GM19468 (cell line): Measurements from ENCODE around the gene NME4.

Experiments
- ATAC-seq: cut with Tn5 transposase; IDR thresholded peaks from one replicate; pipeline ENCODE4 v1.9.1; 2021; ENCODE audit warnings: mild to moderate bottlenecking, moderate library complexity, moderate number of reproducible peaks; ENCODE audit not compliant: unreplicated experiment; ENCODE audit errors: extremely low read depth

The NME4 gene

GRCh38 chr16:363110-363765 is 33.8 kb upstream of the NME4 start:
- ATAC-seq = no peak

DNA sequence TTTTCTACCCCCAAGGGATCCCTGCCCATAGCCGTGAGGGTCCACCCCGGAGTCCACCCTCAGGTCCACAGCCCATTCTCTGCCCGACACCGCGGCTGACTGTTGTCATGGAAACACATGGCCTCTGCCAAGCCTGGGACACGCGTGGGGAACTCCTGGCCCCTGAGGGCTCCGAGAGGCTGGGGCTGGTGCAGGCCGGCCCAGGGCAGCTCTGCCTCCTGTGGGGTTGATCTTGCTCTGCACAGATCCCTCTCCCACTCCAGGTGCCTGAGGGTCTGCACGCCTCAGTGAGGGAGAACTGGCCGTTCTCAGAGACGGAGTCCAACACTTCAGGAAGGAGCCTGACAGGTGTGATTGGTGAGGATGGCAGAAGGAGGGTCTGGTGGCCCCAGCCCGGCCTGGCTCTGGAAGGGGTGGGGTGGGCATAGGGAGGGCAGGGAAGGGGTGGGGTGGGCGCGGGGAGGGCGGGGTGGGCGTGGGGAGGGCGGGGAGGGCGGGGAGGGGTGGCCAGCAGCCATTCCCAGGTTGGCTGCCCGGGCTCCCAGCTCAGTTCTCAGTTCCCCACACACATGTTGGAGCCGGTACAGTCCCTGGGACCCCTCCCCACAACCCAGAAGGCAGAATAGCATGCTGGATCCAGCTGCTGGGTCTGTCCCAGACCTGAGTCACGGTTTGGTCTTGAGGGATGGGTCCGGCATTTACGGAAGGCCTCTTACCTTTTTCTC is 33.1 kb upstream of the NME4 start:
- no peak for ATAC-seq

DNA sequence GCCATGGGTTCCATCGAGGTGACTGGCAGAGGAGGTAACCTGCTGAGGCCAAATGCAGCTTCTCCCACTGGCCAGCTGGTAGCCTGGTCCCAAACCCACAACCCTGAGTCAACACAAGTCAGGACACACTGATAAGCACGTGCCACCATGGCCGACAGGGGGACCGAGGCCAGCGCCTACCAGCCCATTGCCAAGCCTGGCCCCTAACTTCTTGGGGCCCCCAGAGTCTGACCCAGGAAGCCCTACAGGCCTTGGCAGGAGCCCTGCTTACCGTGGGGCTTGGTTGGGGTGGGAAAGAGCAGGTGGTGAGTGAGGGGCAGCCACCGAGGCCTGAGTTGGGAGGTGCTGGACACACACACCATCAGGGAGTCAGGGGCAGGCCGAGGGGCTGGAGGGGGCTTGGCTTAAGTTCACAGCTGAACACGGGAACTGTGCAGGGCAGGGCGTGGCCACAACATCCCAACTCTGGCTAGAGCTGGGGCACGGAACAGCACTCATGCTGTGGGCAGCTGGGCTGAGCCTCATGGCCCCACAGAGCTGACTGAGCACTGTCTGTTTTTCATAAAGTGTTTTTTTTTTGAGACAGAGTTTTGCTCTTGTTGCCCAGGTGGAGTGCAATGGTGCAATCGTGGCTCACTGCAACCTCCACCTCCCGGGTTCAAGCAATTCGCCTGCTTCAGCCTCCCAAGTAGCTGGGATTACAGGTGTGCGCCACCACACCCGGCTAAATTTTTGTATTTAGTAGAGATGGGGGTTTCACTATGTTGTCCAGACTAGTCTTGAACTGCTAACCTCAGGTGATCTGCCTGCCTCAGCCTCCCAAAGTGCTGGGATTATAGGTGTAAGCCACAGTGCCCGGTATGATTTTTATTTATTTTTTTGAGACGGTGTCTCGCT is 32.2 kb upstream of the NME4 start:
- no peak for ATAC-seq

GRCh38 chr16:366476-366875 is 30.5 kb upstream of the NME4 start:
- ATAC-seq = no peak

DNA sequence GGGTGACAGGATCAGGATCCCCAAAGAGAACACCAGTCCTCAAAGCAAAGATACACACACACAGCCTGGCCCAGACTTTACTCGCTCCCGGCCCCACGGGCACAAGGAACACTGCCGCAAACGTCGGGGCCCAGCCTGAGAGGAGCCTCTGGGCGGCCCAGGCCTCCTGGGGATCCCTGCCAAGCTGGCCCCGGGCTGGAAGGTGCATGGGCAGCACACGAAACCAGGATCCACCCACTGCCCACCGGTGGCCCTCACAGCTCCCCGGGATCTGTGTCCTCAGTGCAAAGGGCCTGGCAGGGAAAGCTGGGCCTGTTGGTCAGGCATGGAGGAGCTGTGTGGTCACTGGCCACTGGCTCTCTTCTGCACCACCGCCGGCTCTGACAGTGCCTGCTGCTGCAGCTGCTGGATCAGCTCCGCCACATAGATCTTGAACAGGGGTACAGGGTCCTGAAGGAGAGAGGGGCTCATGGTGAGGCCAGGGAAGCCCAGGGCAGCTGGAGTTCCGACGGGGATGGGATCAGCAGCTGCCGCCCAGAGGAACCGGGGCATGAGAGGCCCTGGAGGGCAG is 29.6 kb upstream of the NME4 start:
- no peak for ATAC-seq

DNA sequence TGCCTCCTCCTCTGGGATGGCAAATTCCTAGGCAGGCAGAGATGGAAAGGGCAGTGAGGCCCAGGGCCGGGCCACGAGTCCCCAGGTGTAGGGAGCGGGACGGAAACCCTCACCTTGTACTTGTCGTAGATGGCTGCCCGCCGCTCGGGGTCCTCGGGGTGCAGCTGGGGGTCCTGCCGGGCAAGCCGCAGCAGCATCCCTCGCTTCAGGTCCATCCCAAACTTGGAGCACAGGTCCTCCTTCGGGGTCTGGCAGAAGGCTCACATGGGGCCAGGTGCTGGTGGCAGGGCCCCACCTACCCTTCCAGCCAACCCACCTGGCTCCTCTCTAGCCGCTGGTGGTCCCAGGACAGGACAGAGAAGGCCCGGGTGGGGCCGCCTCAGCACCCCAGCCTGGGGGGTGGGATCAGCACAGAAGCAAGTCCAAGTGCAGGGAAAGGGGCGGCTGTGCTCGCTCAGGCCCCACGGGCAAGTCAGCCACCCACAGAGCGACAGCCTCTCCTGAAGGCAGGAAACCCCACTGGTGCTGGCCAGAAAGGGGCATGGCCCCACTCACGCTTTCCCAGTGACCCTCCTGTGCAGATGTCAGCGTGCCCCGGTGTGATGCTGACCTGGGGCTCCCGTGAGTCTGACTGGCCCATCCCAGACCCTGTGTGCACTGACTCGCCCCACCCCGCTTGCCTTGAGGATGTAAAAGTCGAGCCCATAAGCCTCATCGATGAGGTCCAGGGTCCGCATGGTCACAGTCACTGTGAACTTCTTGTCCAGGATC is 28.4 kb upstream of the NME4 start:
- ATAC-seq = no peak

DNA sequence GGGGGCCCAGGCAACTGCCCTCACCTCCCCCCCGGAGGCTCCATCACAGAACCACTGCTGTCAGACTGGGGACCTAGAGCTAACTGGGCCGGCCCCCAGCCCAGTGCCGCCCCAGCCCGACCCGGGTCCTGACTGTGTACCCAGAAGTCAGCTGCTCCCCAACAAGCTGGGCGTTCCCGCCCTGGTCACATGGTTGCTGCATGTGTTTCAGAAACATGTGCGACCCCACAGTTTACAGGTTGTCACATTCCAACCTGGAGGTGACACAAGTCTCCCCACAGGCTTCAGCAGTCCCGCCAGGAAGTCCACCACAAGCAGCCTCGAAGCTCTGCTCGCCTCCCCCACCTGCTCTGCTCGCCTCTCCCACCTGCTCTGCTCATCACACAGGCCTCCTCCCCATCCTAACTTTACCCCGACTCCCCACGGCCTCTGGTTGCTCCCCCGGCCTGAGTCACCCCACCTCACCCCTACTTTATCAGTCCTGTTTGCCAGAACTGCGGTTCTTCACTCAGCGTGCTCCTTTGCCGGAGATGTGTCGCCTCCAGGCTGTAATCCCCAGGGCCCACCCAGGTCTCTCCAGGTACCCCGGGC is 27.6 kb upstream of the NME4 start:
- ATAC-seq = no peak

DNA sequence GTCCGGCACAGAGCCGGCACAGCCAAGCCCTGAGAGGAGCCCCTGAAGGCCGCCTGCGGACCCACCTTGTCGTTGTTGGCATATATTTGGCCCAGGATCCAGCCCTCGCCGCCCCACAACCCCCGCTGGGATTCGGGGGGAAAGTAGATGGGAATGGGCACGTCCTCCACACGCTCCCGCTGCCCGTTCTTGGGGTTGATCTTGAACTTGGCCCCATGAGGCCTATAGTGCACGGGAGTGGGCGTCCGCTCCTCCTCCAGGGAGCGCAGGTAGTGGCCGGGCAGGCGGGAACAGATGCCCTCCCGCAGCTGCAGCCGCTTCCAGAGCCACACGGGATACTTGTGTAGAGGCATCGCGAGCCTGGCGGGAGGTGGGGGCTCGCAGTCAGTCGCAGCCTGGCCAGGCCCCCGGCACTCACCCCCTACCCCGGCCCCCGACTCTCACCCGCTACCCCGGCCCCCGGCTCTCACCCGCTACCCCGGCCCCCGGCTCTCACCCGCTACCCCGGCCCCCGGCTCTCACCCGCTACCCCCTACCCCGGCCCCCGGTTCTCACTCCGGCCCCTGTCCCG is 27.0 kb upstream of the NME4 start:
- no peak for ATAC-seq

DNA sequence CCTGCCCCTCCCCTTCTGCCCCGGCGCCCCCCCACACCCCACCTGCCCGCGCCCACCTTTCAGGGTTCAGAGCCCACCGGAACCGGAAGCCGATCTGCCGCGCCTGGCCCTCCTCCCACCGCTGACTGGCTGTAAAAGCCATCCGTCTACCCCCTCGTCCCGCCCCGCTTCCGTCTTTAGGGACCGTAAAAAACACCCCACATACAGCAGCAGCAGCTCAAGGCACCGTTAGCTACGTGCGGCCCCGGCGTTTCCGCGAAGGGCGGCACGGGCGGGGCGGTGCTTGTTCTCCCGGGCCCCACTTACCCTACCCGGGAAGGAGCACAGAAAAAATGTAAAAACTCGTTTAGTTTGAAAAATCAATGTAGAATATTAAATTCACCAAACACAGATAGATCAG is 26.6 kb upstream of the NME4 start, which contains the start of gene MRPL28:
Gene MRPL28 (minus strand): TSS at position 96 of the 400 bp plus-strand sequence. CDS start 320 bp downstream, outside the sequence.
- no peak for ATAC-seq

DNA sequence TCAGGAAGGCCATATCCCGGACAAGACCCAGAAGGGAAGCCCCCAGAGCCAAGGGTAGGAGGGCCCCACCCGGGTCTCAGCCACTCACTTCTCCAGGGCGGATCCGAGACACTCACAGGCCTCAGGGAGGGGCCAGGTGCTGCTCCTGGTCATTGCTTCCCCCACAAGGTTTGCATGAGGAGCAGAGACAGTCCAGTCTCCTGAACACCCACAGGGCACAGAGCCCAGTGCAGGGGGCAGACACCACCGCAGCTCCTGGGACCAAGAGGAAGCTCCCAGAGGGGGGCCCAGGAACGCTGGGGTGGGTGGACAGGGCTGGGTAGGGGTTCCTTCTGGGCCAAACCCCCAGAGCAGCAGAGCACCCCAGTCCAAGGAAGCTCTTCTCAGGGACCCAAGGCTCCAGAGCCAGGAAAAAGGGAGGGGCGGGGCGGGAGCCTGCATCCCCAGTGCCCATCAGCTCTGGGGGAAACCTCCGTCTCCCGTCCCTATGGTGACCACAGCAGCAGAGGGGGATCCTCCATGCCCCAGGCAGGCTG is 26.0 kb upstream of the NME4 start:
- ATAC-seq = no peak

DNA sequence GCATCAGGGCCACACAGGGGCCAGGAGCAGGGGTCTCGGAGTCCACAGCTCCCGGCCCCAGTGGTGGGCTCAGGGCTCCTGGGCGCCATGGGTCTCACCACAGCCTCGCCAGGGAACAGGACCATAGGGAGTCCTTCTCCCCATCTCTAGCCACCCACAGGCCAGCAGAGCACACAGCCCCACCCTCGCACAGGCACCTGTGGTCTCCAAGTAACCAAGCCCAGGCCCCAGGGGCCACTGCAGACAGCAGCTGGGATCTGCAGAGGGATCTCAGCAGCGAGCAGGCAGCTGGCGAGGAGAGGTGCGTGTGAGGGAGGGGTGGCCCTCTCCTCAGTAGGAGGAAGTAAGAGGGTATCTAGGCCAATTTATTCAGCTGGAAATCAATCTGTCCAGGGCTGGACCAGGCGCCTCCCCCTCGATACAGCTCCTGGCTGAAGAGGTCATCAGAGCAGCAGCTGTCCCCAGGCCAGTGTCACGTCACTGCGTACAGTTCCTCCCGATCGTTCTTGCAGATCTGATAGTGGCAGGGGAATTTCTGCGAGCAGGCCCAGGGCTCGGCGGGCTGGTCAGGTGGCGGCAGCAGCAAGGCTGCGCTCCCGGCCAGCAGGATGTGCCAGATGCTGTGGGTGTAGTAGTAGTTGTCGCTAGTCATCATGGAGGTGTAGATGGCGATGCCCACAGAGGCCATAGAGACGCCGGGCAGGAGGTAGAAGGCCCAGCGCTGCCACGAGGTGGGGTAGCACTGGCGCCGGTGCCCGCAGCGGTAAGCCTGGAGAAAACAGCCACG is 25.3 kb upstream of the NME4 start:
- ATAC-seq = no peak

GRCh38 chr16:372302-372983 is 24.6 kb upstream of the NME4 start:
- no peak for ATAC-seq

DNA sequence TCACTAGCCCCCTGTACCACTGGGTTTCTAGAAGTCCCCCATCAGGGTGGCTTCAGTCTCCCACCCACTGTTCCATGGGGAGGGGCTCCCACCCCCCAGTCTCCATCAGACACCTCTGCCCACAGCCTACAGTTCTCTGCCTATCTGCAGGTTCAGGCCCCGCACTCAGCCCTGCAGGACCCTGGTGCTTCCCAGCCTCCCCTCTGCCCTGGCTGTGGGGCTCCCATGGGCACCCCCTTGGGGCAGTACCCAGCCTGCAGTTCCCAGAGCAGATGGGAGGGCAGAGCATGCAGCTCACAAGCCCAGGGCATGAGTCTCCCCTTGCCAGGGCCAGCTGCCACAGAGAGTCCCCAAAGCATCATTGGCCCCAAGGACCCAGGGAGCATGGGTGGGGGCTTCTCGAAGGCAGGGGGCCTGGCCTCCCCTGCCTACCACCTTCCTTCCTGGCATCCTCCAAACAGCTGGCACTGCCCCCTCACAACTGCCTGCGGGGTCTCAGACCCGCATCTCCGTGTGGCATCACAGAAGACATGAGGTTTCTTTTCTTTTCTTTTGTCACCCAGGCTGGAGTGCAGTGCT is 23.9 kb upstream of the NME4 start:
- ATAC-seq = no peak

- ATAC-seq = no peak
These were observed 23.0 kb upstream of the NME4 start for GRCh38 chr16:373848-374615.

GRCh38 chr16:374616-374926 is 22.4 kb upstream of the NME4 start:
- ATAC-seq = no peak

DNA sequence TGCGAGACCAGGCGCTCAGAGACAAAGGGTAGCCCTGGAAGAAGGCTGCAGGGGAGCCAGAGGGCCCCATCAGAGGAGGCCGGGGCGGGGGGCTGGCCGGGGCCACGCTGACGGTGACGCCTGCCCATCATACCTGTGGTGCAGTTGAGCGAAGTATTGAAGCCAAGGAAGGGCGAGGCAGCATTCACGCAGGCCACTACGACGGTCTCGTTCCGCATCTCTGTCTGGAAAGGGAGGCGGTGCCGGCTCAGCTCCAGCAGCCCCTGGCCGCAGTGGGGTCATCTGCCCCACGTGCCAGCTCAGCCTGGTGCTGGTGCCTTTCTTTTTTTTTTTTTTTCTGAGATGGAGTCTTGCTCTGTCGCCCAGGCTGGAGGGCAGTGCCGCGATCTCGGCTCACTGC is 21.8 kb upstream of the NME4 start:
- no peak for ATAC-seq
